PC-3 (cell line): Measurements from ENCODE around the gene ANK3. TPM values are rescaled to one million over a fixed set of nuclear protein-coding genes. Genes with fewer than 3 reads are reported as not detected.

Source experiments
- ATAC-seq: fragments of 200-7000 bp; cut with Tn5 transposase; 2 replicates; pipeline ENCODE4 v1.9.1; 2020; ENCODE audit warnings: mild to moderate bottlenecking, moderate library complexity
- BruUV-seq: library from RNA; stranded (reverse); fragments of 400-500 nt; replicated peaks from 2 replicates; lab custom pipeline; 2021; lab: Mats Ljungman, UMichigan
- CTCF ChIA-PET: fragments of 300-600 bp; sonication (Branson Sonifier 250); formaldehyde crosslinking; loops from one replicate; lab custom pipeline; 2022; ENCODE audit warnings: antibody characterized with exemption; lab: Charles Lee
- POLR2A ChIA-PET: fragments of 300-600 bp; sonication (Branson Sonifier 250); formaldehyde crosslinking; loops from one replicate; lab custom pipeline; 2022; ENCODE audit warnings: antibody characterized with exemption; ENCODE audit not compliant: unreplicated experiment; lab: Charles Lee
- DNase-seq: peaks from one replicate; pipeline ENCODE4 v3.0.0-alpha.2; 2015
- H2AFZ ChIP-seq: fragments of 300-600 bp; sonication (generic); 2 replicates; pipeline ENCODE4 v1.6.0; 2016; ENCODE audit warnings: antibody characterized with exemption, low read length
- H3F3A ChIP-seq: fragments of 300-600 bp; sonication (generic); one replicate; pipeline ENCODE4 v1.6.0; 2017; ENCODE audit warnings: antibody characterized with exemption, low read length, control low read depth, mild to moderate bottlenecking; ENCODE audit not compliant: unreplicated experiment
- H3K27ac ChIP-seq: fragments of 300-600 bp; sonication (generic); 2 replicates; pipeline ENCODE4 v1.5.1; 2016; ENCODE audit warnings: mild to moderate bottlenecking, low read length
- H3K27me3 ChIP-seq: fragments of 300-600 bp; sonication (generic); 2 replicates; pipeline ENCODE4 v1.6.1; 2016; ENCODE audit warnings: low read length, mixed read lengths
- H3K36me3 ChIP-seq: fragments of 300-600 bp; sonication (generic); 2 replicates; pipeline ENCODE4 v1.6.1; 2016; ENCODE audit warnings: low read depth, mixed run types, low read length, mixed read lengths
- H3K4me1 ChIP-seq: fragments of 300-600 bp; sonication (generic); 2 replicates; pipeline ENCODE4 v1.5.1; 2016; ENCODE audit warnings: low read length; ENCODE audit not compliant: insufficient read depth
- H3K4me2 ChIP-seq: fragments of 300-600 bp; sonication (generic); 2 replicates; pipeline ENCODE4 v1.6.0; 2016; ENCODE audit warnings: low read length
- H3K4me3 ChIP-seq: fragments of 300-600 bp; sonication (generic); 2 replicates; pipeline ENCODE4 v1.5.1; 2016; ENCODE audit warnings: mild to moderate bottlenecking, low read length, mixed read lengths
- H3K79me2 ChIP-seq: fragments of 300-600 bp; sonication (generic); 2 replicates; pipeline ENCODE4 v1.6.1; 2017; ENCODE audit warnings: low read length, mixed read lengths
- H3K9ac ChIP-seq: fragments of 300-600 bp; sonication (generic); 2 replicates; pipeline ENCODE4 v1.6.0; 2016; ENCODE audit warnings: mild to moderate bottlenecking, low read length
- H3K9me2 ChIP-seq: fragments of 300-600 bp; sonication (generic); replicated peaks from 2 replicates; pipeline ENCODE4 v1.6.1; 2016; ENCODE audit warnings: mixed run types, low read length, mixed read lengths
- H3K9me3 ChIP-seq: fragments of 300-600 bp; sonication (generic); 2 replicates; pipeline ENCODE4 v1.6.1; 2016; ENCODE audit warnings: low read length, mixed read lengths
- H4K20me1 ChIP-seq: fragments of 300-600 bp; sonication (generic); 2 replicates; pipeline ENCODE4 v1.6.1; 2016; ENCODE audit warnings: low read length, mixed read lengths
- EZH2 ChIP-seq: fragments of 300-600 bp; sonication (generic); IDR thresholded peaks from one replicate; pipeline ENCODE4 v1.6.1; 2017; ENCODE audit warnings: antibody characterized with exemption, mild to moderate bottlenecking, low read length; ENCODE audit not compliant: unreplicated experiment
- EZH2phosphoT487 ChIP-seq: fragments of 300-600 bp; sonication (generic); IDR thresholded peaks from 2 replicates; pipeline ENCODE4 v1.6.1; 2018; ENCODE audit warnings: mild to moderate bottlenecking, antibody characterized with exemption, low read length, borderline replicate concordance
- intact Hi-C: fragments of 100-400 bp; cut with micrococcal nuclease; formaldehyde crosslinking; loops from 2 replicates; pipeline ENCODE4 v1.9.0; 2023
- total RNA-seq: library from RNA; depleted of rRNA; stranded (reverse); fragments of >200 nt; gene quantifications from 2 replicates; pipeline ENCODE4 v1.2.3, GENCODE V29; 2014
- TF ChIP-seq, protein P1 (sequence below): fragments of 300-600 bp; sonication (generic); conservative IDR thresholded peaks from 2 replicates; pipeline ENCODE4 v1.5.1; 2017; ENCODE audit warnings: antibody characterized with exemption, low read depth, mild to moderate bottlenecking, low read length

The ANK3 gene
- total RNA-seq, 1 experiment from 2014 or later = 29.5 TPM

DNA sequence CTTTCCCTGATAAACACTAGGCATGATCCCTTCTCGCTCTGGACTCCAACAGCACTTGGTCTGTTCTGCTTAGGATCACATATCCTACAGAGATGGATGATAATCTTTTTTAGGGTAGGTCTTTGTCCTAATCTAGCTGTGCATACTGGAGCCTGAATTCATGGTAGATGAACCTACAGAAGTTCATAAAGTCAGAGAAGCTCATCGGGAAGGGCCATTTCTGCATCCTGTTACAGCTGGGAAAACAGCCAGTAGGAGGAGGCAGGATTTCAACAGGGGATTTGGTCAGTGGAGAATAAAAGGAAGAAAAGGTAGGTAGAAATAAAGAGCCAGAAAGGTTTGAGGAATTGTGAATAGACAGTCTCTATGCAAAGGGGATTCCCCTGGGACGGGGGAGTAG, 101.4 kb downstream of the ANK3 start:
- ATAC-seq (no peak), DNase-seq (no peak)
- no peak overlapping the region for H3K9ac ChIP-seq
- no peaks in the 10 kb centered on the region for H3K79me2 ChIP-seq
- H3K9me2 ChIP-seq = no peaks in the 10 kb centered on the region
- no peaks in the 10 kb centered on the region for H3K36me3 ChIP-seq
- H2AFZ ChIP-seq = no peak overlapping the region
- no peaks in the 10 kb centered on the region for H4K20me1 ChIP-seq
- TF ChIP-seq, protein P1, sequence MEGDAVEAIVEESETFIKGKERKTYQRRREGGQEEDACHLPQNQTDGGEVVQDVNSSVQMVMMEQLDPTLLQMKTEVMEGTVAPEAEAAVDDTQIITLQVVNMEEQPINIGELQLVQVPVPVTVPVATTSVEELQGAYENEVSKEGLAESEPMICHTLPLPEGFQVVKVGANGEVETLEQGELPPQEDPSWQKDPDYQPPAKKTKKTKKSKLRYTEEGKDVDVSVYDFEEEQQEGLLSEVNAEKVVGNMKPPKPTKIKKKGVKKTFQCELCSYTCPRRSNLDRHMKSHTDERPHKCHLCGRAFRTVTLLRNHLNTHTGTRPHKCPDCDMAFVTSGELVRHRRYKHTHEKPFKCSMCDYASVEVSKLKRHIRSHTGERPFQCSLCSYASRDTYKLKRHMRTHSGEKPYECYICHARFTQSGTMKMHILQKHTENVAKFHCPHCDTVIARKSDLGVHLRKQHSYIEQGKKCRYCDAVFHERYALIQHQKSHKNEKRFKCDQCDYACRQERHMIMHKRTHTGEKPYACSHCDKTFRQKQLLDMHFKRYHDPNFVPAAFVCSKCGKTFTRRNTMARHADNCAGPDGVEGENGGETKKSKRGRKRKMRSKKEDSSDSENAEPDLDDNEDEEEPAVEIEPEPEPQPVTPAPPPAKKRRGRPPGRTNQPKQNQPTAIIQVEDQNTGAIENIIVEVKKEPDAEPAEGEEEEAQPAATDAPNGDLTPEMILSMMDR = no peak
- TF ChIP-seq EZH2phosphoT487 (no peak), EZH2 (no peak)
- BruUV-seq = no TSS peak
- intact Hi-C loops = no loop called here
- POLR2A ChIA-PET = no interaction called here
- peaks cover 18% of the 10 kb centered on the region for H3K4me1 ChIP-seq
- H3K4me2 ChIP-seq = no peak overlapping the region
- H3K27ac ChIP-seq = no peak overlapping the region
- H3K4me3 ChIP-seq = no peak overlapping the region
- peaks cover 1% of the 10 kb centered on the region for H3F3A ChIP-seq
- no peaks in the 10 kb centered on the region for H3K9me3 ChIP-seq
- CTCF ChIA-PET = no interaction called here
- no peaks in the 10 kb centered on the region for H3K27me3 ChIP-seq

DNA sequence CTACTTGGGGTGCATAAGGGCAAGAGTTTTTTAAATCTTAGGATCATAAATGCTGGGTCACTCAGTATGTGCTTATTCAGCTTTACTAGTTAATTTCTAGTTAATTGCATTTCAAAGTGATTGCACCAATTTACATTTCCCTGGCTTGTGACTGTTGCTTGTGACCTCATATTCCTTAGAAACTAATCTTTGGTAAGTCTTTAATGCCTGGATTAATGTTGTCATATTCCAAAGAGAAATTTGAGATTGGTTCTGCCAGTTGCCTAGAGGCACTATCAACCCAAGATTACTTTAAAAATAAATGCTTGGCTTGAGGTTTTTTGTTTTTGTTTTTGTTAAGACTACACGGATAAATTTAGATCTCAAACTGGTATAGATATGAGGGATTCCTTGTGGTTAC, 103.1 kb downstream of the ANK3 start:
- no peak overlapping the region for H3K4me2 ChIP-seq
- no peak for ATAC-seq

DNA sequence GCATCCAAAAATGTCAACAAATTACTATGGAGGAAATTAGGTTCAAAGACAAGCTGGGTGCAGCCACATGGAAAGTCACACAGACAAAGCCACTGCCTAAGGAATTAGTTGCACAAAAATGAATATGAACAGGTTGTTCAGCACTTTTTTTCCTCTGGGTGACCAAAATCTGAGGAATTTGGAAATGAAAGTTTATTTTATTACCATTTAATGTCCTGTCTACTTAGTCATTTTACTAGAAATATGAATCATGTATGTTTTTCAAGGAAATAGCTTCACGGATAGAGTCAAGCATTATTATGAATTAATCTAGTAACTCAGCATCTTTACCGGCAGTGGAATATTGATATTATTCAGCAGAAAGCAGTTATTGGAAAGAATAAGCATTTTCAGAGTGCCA, 106.3 kb downstream of the ANK3 start:
- Histone ChIP-seq H3K27me3 (no peaks in the 10 kb centered on the region), H3K9me2 (no peaks in the 10 kb centered on the region), H3K9me3 (no peaks in the 10 kb centered on the region), H3K9ac (peak overlapping the region; percentile 77), H4K20me1 (no peaks in the 10 kb centered on the region), H3F3A (peaks cover 16% of the 10 kb centered on the region), H3K79me2 (no peaks in the 10 kb centered on the region), H2AFZ (no peak overlapping the region), H3K36me3 (0 out of 2 replicates have a peak, but pooled peaks cover 3% of the 10 kb centered on the region), H3K4me3 (peak overlapping the region; percentile 55), H3K4me2 (peak overlapping the region; percentile 79), H3K4me1 (peaks cover 46% of the 10 kb centered on the region), H3K27ac (peak overlapping the region; percentile 93)
- BruUV-seq = no TSS peak
- ATAC-seq (peak; percentile 65), DNase-seq (peak; percentile 97)
- intact Hi-C loops = loop anchor here (1.0 to 2.0 kb wide), 7 partner anchors 30 to 151 kb away; no protein-coding TSS in a partner anchor
- ChIA-PET CTCF (interaction anchor here (0.6 to 1.6 kb wide), 2 partner anchors 45 to 143 kb away, joined by 3 to 8 read pairs; no protein-coding TSS in a partner anchor), POLR2A (interaction anchor here (0.7 kb wide), 1 partner anchor 74 kb away, joined by 3 read pairs; no protein-coding TSS in a partner anchor)
- TF ChIP-seq EZH2phosphoT487 (no peak), EZH2 (no peak)
- TF ChIP-seq, protein P1 = no peak

More for the DNA sequence above, 103.1 kb downstream of the ANK3 start:
- Histone ChIP-seq H3K9ac (no peak overlapping the region), H3K9me3 (no peaks in the 10 kb centered on the region), H3K79me2 (no peaks in the 10 kb centered on the region), H3K4me1 (peaks cover 32% of the 10 kb centered on the region), H4K20me1 (no peaks in the 10 kb centered on the region), H3K27ac (no peak overlapping the region), H3K27me3 (no peaks in the 10 kb centered on the region), H2AFZ (no peak overlapping the region), H3K4me3 (no peak overlapping the region), H3K36me3 (no peaks in the 10 kb centered on the region), H3F3A (peaks cover 14% of the 10 kb centered on the region), H3K9me2 (no peaks in the 10 kb centered on the region)
- TF ChIP-seq EZH2 (no peak), EZH2phosphoT487 (no peak)
- TF ChIP-seq, protein P1 = no peak
- BruUV-seq = no TSS peak
- ChIA-PET CTCF (no interaction called here), POLR2A (no interaction called here)
- DNase-seq = no peak
- intact Hi-C loops = no loop called here
